Activated CD4-positive, alpha-beta T cell treated with anti-CD3 and anti-CD28 coated beads, Interleukin-2, amount 50 U/mL, for 1 hour (primary cell): ENCODE results near the gene OXSR1.
"Not testable (repeated sequence)": the region's sequence is repeated elsewhere in the genome, so short reads cannot be mapped to it uniquely, and the experiment has no call there.

ENCODE experiments used
- DNase-seq: peaks from one replicate; pipeline ENCODE4 v3.0.0-alpha.2; 2020

The OXSR1 gene

DNA sequence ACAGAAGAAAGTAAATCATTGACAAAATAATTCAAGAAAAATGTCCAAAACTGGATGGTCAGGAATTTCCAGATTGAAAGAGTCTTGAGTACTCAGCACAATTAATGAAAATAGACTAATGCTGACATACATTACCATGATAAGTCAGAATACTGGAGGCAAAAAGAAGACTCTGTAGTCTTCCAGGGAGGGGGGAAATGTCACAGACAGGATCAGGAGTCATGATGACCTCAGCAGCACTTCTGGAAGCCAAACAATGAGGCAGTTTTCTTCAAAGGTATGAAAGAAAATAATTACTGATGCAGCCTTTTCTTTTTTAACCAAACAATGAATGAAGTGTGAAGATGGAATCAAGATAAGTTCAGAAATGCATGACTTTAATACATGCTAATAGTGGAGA, 70.1 kb downstream of the OXSR1 start:
- no peak for DNase-seq

DNA sequence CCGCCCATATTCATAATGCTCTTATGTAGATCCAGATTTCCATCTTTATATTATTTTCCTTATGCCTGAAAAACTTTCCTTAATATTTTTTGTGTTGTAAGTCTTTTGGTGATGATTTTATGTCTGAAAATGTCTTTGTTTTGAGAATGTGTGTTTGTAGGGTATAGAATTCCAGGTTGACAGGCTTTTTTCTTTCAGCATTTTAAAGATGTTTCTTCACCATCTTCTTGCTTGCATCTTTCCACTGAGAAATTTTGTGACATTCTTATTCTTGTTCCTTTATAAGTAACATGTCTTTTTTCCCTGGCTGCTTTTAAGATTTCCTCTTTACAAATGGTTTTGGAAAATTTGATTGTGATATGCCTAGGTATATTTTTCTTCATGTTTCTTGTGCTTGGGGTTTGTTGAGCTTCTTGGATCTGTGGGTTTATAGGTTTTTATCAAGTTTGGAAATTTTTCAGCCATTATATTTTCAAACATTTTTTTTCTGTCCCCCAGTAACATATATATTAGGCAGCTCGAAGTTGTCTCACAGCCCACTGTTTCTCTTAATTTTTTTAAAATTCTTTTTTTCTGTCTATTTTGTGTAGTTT, 73.2 kb downstream of the OXSR1 start:
- no peak for DNase-seq

DNA sequence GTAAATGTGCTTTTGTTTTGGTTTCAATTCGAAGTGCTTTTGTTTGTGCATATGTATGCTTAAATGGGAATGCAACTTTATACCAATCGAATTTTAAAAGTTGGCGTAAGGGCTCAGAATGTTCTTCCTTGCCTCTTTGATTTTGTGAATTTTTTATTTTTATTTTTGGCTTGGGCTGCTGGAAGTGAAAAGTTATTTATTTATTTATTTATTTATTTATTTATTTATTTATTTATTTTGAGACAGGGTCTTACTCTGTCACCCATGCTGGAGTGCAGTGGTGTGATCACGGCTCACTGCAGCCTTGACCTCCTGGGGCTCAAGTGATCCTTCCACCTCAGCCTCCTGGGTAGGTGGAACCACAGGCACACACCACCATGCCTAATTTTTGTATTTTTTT, 77.5 kb downstream of the OXSR1 start:
- DNase-seq: not testable (repeated sequence)

DNA sequence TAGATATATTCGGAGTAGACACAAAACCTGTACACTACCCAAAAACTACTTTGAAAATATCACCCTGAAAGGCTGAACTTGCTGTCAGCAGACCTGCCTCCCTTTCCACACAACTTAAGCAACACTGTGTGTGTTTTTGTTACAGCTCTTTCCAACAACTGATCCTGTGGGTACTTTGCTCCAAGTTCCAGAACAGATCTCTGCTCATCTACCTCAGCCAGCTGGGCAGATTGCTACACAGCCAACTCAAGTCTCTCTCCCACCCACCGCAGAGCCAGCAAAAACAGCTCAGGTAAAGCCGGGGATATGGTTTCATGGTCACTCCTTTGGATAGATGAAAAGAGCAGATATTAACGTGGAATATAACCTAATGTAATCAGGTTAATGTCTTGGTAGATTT, 80.6 kb downstream of the OXSR1 start:
- DNase-seq: no peak

DNA sequence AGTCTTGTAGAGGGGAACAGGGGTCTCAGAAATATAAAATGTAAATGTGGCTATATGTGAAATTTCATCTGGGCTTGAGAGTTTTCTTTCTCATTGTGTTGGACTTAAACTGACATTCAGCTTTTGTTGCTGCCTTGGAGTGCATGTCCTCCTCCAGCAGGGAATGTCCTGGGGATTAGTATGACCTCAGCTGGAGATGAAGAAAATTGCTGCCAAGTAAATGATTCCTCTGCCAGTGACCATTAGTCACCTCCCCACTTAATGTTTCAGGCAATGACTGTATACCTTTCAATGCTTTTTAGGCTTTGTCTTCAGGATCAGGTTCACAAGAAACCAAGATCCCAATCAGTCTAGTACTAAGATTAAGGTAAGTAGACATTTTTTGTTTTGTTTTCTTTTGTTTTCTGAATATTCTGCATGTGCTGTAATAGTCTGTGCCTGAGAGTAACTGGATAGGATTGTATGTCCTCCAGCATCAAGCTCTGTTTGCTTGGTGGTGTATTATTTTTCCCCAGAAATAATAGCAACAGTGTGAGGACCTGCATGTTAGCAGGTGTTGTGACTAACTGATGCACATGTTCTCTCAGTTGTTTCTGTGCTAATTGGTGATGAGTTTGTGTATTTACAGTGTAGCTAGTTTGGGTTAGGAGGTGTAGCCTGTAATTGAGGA, 82.2 kb downstream of the OXSR1 start:
- no peak for DNase-seq

DNA sequence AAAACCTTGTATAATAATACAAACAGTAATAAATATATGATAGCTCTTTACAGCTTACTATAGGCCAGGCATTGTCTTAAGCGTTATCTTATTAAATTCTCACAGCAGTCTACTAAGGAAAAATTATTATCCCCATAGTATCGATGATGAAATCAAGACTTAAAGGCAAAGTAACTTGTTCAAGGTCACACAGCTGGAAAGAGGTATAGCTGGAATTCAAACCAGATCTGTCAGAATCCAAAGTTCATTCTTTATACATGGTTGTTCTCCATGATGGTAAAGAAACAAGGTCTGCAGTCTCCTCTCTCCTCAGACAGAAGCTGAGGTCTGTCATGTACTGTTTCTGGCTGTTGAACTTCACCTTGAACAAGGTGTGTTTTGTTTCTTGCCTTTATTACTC, 84.9 kb downstream of the OXSR1 start:
- DNase-seq: no peak

DNA sequence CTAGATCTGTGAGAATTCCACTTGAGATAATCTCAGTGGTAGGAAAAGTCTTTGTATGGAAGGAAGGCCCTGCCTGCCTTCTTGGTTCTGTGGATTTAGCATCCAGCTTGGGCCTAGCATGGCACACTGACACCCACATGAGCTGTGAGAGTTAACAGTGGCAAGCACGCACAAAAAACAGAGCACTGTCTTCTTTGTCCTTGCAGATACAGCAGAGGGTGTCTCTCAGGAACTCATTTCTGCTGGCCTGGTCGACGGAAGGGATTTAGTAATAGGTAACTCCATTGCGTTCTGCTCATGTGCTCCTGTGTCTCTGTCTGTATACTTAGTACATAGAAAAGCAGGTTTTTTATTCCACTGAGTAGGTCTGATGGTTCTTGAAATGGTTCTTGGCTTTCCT, 85.9 kb downstream of the OXSR1 start:
- no peak for DNase-seq

DNA sequence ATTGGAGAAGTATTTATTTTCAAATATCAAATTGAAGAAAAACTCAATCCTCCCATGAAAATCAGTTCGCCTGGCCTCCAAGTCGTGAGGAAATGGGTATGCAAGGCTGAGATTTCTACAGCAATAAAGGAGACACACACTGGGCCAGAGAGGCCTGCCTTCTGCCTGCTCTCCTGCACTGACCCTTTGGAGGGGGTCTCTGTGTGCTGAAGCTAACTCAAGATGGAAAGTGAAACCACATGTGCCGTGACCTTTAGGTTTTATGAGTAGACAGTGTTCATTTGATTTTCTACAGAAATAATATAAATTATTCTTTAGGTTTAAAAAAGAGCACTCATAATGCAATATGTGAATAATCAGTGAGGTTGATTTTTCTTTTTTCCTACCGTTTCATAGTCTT, 88.4 kb downstream of the OXSR1 start:
- no peak for DNase-seq

DNA sequence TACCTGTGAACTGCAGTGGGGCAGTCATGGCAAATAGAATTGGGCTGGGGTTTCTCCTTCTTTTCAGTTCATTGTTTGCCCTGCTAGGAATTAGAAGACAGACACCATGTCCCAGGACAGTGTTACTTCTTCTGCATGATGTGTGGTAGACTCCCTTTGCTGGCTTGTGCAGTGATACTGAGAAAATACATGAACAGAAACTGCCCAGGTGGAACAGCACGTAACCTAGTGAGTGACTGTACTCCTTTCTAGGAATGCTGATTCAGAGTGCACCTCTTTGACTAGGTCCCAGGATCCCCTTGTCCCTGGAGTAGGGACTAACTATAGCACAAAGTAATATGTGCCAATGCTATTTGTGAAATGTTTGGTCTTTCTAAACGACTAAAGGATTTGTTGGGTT, 89.5 kb downstream of the OXSR1 start:
- no peak for DNase-seq

DNA sequence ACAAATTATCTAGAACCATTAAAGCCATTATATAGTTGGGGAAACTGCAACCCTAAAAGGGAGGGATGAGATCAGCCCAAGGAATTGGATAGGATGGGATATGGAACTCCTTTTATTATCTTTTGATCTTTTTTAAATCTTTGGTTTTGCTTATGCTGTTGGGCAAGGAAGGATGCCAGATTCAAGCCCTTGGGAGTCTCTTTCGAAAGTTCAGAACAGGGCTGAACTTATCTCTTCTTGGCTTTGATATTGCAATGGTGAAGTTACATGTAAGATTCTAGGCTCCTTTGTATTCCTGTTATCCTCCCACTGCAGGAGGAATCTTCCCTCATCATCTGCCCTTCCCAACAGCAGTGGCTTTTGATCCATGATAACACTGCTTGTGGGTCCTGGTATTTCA, 90.3 kb downstream of the OXSR1 start:
- DNase-seq: no peak

DNA sequence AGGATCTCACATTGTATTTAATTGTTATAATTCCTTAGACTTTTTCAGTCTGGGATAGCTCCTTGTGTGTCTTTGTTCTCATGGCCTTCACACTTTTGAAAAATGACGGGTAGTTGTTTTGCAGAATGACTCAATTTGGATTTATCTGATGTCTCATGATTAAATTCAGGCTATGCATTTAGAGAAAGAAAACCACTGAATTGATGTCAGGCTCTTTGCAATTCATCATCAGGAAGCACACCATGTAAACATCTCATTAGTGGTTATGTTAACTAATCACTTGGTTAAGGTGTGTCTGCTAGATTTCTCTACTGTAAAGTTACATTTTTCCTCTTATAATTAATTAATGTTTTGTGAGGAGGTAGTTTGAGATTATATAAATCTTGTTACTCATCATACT, 92.2 kb downstream of the OXSR1 start:
- no peak for DNase-seq

DNA sequence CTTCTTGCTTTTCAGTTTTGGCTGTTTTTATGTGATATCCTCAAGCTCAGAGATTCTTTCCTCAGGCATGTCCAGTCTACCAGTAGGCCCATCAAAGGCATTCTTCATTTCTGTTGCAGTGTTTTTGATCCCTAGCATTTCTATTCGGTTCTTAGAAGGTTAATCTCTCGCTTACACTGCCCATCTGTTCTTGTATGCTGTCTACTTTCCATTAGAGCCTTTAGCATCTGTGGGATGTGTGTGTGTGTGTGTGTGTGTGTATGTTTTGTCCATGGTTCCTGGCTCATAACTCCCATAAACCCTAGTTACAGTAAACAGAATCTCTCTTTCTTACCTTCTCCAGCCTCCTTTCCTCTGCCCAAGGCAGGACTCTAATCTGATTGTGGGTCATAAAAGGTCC, 95.1 kb downstream of the OXSR1 start:
- DNase-seq: no peak

DNA sequence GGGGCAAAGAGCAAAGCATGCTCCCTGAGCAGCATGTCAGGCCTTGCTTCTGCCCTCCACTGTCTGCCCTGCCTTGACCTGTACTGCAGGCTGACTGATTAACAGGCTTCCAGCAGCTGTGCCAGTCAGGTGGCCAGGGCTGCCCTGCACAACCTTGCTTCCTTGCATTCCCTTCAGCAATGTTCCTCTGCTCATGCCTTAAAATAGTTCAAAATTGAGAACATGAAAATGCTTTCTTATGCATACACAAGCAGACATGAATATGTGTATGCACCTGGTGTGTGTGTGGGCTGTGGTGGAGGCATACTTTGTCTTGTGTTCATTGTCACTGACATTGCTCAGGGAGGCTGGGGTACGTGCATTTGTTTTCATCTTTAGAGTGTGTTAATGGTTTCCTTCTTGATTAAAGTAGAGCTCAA, 99.0 kb downstream of the OXSR1 start:
- DNase-seq: no peak

DNA sequence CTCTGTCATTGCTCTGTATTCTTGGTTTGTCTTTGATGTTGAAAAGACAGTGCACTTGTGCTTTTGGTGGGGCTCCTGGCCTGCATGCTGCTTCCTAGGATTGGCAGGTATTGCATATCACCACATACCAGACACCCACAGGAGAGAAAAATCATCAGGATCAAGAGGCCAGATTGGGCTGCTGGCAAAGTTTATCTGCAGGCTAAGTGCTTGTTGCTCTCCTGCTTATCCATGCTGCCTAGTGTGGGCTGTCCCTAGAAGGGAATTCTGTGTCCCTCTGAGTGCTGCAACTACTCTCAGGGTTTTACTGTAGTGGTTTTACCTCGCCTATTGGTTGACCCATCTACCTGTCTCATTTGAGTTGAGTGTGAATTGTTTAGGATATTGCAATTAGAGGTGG, 99.4 kb downstream of the OXSR1 start:
- DNase-seq: no peak

DNA sequence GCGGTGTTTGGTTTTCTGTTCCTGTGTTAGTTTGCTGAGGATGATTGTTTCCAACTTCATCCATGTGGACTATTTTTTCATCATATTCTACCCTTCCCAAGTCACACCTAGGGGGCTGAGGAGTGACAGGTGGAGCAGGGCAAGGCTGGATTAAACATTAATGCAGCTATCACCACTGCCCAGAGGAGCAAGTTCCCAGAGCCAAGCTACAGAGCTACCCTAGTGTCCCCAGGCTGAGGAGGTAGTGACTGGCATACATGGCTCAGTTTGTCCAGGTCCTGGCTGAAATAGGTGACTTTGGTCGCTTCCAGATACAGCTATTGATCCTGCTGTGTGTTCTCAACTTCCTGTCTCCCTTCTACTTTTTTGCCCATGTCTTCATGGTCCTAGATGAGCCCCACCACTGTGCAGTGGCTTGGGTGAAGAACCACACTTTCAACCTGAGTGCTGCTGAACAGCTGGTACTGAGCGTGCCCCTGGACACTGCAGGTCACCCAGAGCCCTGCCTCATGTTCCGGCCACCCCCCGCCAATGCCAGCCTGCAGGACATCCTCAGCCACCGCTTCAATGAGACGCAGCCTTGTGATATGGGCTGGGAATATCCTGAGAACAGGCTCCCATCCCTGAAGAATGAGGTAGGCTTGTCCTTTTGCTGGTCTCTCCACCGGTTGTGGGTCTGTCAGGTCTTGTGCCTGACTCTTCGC, 100.4 kb downstream of the OXSR1 start, which contains the start of gene SLC22A13:
Gene SLC22A13, plus strand, starts transcription at position 209 of the 704 bp plus-strand sequence. Its CDS starts 49 bp downstream, at position 258.
- DNase-seq: no peak

DNA sequence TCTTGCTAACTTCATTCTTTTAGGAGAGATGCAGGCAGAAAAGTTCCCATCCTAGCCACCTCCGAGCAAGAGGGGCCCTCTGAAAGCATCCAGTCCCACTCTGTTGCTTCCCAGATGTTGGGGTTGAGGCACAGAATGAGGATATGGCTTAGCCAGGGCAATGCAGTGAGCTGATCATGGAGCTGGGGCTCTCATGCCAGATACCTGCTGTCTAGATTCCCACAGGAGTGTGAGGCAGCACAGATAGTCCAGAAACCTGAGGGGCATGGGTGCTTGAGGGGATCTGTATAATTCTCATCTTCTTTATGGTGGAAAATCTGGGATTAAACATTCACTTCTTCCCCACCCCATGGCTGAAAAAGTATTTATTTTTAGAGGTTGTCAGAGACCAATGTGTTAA, 101.5 kb downstream of the OXSR1 start:
- no peak for DNase-seq

DNA sequence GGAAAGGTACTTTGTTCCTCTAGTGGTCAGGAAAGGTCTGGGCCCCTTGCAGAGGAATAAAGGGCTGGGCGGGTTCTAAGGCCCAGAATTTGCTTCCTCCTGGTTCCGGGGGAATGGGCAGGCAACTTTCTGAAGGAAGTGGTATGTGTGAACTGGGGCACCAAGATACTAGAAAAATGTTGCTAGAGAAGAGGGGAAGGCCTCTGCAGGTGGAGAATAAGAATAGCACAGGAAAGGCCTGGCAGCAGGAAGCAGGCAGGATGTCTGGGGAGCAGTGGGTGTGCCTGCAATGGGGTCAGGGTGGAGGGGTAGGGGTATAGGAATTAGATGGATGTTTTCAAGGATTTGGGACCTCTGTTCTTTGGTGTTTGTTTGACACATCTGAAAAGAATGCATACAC, 102.3 kb downstream of the OXSR1 start:
- no peak for DNase-seq

DNA sequence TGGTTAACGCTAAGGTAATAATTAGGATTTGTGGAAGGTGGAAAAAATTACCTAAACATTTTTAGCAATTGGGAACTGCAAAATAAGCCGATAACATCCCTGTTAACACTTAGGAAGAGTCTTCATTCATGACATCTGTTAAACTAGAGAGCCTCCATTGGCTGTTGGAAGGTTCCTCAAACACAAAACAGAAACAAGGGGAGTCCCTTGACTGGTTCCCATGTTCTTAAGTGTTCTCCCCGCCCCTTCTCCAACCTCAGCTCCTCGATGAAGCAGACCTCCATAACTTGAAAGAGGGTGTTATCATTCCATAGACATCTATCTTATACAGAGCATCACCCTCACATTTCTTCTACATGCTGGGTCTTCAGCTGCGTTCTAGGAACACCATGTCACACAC, 102.8 kb downstream of the OXSR1 start:
- no peak for DNase-seq

DNA sequence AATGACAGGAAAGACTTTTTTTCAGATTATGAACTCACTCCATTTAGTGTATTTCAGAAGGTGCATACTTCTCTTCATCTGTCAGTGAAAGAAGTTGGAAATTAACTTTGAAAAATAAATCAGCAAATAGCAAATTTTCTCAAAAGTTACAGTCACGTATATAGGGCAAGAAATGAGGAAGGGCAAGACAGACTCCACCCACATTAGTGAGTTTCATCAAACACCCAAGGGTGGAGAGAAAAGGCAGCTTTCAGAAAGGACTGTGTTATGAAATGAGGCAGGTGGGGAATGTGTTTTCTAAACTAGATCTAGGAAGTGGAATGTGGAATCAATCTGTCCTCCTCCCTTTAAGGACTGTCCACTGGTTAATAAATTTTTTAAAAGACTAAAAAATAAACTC, 103.2 kb downstream of the OXSR1 start:
- no peak for DNase-seq

DNA sequence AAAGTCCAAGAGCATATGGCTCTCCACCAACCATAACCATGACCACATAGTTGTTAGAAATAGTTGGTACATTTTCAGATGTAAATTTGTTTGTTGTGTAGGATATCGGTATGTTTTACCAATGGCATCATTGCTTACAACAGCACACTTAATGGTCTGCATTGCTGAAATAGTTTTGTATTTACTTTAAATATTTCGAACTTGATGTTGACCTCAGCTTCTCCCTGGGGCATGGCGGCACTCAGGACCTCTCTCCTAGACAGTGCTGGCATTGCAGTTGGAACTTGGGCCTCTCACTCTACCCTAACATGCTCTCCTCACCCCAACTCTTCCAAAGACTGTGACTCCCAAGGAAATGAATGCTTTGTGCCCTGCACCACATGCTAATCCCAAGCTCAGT, 105.3 kb downstream of the OXSR1 start:
- DNase-seq: no peak

DNA sequence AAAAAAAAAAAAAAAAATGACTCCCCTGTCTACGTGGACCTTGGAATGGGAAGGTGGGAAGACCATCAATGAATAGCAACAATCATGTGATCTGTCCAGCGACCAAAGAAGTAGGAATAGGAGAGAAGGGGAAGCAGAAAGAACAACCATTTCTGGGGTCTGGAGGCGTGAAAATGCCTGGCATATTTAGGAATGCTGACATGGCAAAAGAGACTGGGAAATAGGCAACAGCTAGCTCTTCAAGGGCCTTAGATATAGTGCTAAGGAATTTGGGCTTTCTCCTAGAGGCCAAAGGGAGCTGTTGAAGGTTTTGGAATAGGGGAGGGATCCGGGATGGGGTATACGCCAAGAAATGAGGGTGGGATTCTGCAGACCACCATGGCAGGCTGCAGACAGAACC, 106.2 kb downstream of the OXSR1 start:
- no peak for DNase-seq

DNA sequence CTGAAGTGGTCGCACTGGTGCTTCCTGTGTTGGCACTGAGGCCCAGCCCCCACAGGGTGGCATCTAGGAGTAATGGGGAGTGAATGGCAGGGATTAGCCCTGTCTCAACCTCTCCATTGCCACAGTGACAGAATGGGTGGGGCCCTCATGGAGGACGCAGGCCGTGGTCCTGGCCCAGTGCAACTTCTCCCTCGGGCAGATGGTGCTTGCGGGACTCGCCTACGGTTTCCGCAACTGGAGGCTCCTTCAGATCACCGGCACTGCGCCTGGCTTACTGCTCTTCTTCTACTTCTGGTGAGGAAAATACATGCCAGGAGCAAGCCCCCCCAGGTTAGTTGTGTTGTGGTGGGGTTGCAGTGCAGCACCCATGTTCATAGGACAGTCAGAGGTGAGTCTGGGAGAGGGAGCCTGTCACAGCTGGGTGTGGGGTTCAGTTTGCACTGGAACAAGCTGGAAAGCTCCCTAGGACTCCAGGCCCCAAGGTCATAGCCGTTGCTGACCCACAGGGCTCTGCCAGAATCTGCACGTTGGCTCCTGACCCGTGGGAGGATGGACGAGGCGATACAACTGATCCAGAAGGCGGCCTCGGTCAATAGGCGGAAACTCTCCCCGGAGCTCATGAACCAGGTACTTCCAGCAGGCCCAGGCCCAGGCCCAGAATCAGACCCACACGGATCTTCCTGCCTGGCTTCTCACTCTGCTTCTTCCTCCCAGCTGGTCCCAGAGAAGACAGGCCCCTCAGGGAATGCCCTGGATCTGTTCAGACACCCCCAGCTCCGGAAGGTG, 109.7 kb downstream of the OXSR1 start:
- no peak for DNase-seq

DNA sequence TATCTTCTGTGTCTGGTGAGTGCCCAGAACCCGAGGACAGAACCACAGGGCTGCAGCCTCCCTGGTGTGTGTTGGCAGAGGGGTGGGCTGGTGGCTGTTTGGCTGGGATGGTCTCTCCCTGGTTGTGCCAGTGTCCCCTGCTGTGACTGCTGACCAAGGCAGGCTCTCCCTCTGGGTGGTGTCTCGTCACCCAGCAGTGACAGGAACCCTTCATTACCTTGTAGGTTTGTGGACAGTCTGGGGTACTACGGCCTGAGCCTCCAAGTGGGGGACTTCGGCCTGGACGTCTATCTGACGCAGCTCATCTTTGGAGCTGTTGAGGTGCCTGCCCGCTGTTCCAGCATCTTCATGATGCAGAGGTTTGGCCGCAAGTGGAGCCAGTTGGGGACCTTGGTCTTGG, 110.3 kb downstream of the OXSR1 start:
- DNase-seq: no peak
